ENCODE results near the gene PTPRG. TPM values are rescaled to one million over a fixed set of nuclear protein-coding genes. Genes with fewer than 3 reads are reported as not detected.

Gene PTPRG
- total and polyA plus RNA-seq, 2 donors (not counting 3 experiments of a cell fraction or from before 2014, with no cell fraction given), result 8.9 to 39.1 TPM

GRCh38 chr3:61750766-61751165 lies 189.4 kb downstream of the PTPRG start:
- no TSS peak for BruUV-seq (replicated peaks)

GRCh38 chr3:61758839-61759238 lies 197.5 kb downstream of the PTPRG start:
- no peak overlapping the region for H3K4me3 ChIP-seq (replicated peaks in 1 of 3; ENCODE audit: insufficient read depth in 1 of 3, low read depth in 1 of 3, low read length in 3 of 3)
- BruUV-seq (replicated peaks), result no TSS peak
- dilution Hi-C loops (cut with MboI; ENCODE audit: extremely low pct_ligation_motif_present, low sequenced_read_pairs) (no loop called here), intact Hi-C loops (cut with micrococcal nuclease) (no loop called here)
- DNase-seq (ENCODE audit: low read depth, low spot score), result no peak
- TF ChIP-seq JUN (IDR thresholded peaks at IDR 0.05; ENCODE audit: borderline replicate concordance, insufficient read depth, insufficient read length, low read depth) (no peak), MYC (IDR thresholded peaks at IDR 0.05; ENCODE audit: low read depth, low read length) (no peak), POLR2A (IDR thresholded peaks at IDR 0.05; ENCODE audit: low read depth, low read length) (no peak), POLR2AphosphoS5 (IDR thresholded peaks at IDR 0.05; ENCODE audit: insufficient read depth, low read depth, low read length) (no peak), FOS (IDR thresholded peaks at IDR 0.05; ENCODE audit: borderline replicate concordance, insufficient read depth, low read length) (no peak), MAX (IDR thresholded peaks at IDR 0.05; ENCODE audit: insufficient read depth, insufficient read length) (no peak), EZH2 (IDR thresholded peaks at IDR 0.05; ENCODE audit: borderline replicate concordance, low read depth, low read length, severe bottlenecking) (no peak), CTCF (IDR thresholded peaks at IDR 0.05; ENCODE audit: extremely low read depth in 1 of 2, insufficient read depth in 1 of 2, low read depth in 1 of 2, low read length in 2 of 2) (no peak), GATA2 (IDR thresholded peaks at IDR 0.05; ENCODE audit: insufficient read depth, insufficient read length, low read depth, low read length) (no peak)
- H4K20me1 ChIP-seq (replicated peaks; ENCODE audit: control insufficient read depth, extremely low read depth, insufficient read depth, low read length), result no peaks in the 10 kb centered on the region
- no peaks in the 10 kb centered on the region for H3K4me1 ChIP-seq (ENCODE audit: control insufficient read depth, extremely low read depth, insufficient read depth, low read length)
- peak; percentile 15 for FAIRE-seq
- H3K36me3 ChIP-seq (ENCODE audit: control insufficient read depth in 2 of 2, extremely low read depth in 1 of 2, insufficient read depth in 2 of 2, low read length in 2 of 2), result no peaks in the 10 kb centered on the region
- no peak overlapping the region for H2AFZ ChIP-seq (ENCODE audit: low read depth, low read length)
- no peaks in the 10 kb centered on the region for H3K79me2 ChIP-seq (ENCODE audit: control insufficient read depth, insufficient read depth, low read length)
- H3K9me1 ChIP-seq (replicated peaks; ENCODE audit: control insufficient read depth, extremely low read depth, insufficient read depth, low read length), result no peaks in the 10 kb centered on the region
- no peak overlapping the region for H3K9ac ChIP-seq (replicated peaks; ENCODE audit: extremely low read depth, insufficient read depth, low read length)
- H3K9me3 ChIP-seq (replicated peaks; ENCODE audit: control insufficient read depth, insufficient read depth, low read length), result no peaks in the 10 kb centered on the region
- ChIA-PET POLR2A (no interaction called here), CTCF (interaction anchor here (0.7 kb wide), 1 partner anchor 178 kb away, joined by 3 read pairs; no protein-coding TSS in a partner anchor)
- H3K27ac ChIP-seq (ENCODE audit: insufficient read depth, low read depth, low read length), result no peak overlapping the region
- H3K4me2 ChIP-seq (ENCODE audit: insufficient read depth, low read length), result no peak overlapping the region
- no peaks in the 10 kb centered on the region for H3K27me3 ChIP-seq (ENCODE audit: control insufficient read depth in 2 of 2, insufficient read depth in 2 of 2, low read length in 2 of 2)

More at GRCh38 chr3:61750766-61751165, 189.4 kb downstream of the PTPRG start:
- H3K27me3 ChIP-seq (ENCODE audit: control insufficient read depth in 2 of 2, insufficient read depth in 2 of 2, low read length in 2 of 2), result no peaks in the 10 kb centered on the region
- no peaks in the 10 kb centered on the region for H3K36me3 ChIP-seq (ENCODE audit: control insufficient read depth in 2 of 2, extremely low read depth in 1 of 2, insufficient read depth in 2 of 2, low read length in 2 of 2)
- dilution Hi-C loops (cut with MboI; ENCODE audit: extremely low pct_ligation_motif_present, low sequenced_read_pairs), result no loop called here
- no peak overlapping the region for H3K4me3 ChIP-seq (replicated peaks in 1 of 3; ENCODE audit: insufficient read depth in 1 of 3, low read depth in 1 of 3, low read length in 3 of 3)
- H3K9me1 ChIP-seq (replicated peaks; ENCODE audit: control insufficient read depth, extremely low read depth, insufficient read depth, low read length), result no peaks in the 10 kb centered on the region
- POLR2A ChIA-PET, result no interaction called here
- H3K4me1 ChIP-seq (ENCODE audit: control insufficient read depth, extremely low read depth, insufficient read depth, low read length), result no peaks in the 10 kb centered on the region
- H3K9ac ChIP-seq (replicated peaks; ENCODE audit: extremely low read depth, insufficient read depth, low read length), result no peak overlapping the region
- no peak for DNase-seq (ENCODE audit: low read depth, low spot score)
- no peak for FAIRE-seq
- no peak overlapping the region for H2AFZ ChIP-seq (ENCODE audit: low read depth, low read length)
- H3K27ac ChIP-seq (ENCODE audit: insufficient read depth, low read depth, low read length), result no peak overlapping the region
- no peaks in the 10 kb centered on the region for H3K79me2 ChIP-seq (ENCODE audit: control insufficient read depth, insufficient read depth, low read length)
- no peak overlapping the region for H3K4me2 ChIP-seq (ENCODE audit: insufficient read depth, low read length)
- H3K9me3 ChIP-seq (replicated peaks; ENCODE audit: control insufficient read depth, insufficient read depth, low read length), result no peaks in the 10 kb centered on the region
- peaks cover 3% of the 10 kb centered on the region for H4K20me1 ChIP-seq (replicated peaks; ENCODE audit: control insufficient read depth, extremely low read depth, insufficient read depth, low read length)
- CTCF ChIA-PET, result no interaction called here
- TF ChIP-seq MYC (IDR thresholded peaks at IDR 0.05; ENCODE audit: low read depth, low read length), result no peak
- TF ChIP-seq FOS (IDR thresholded peaks at IDR 0.05; ENCODE audit: borderline replicate concordance, insufficient read depth, low read length), result no peak
- TF ChIP-seq POLR2A (IDR thresholded peaks at IDR 0.05; ENCODE audit: low read depth, low read length), result no peak
- TF ChIP-seq MAX (IDR thresholded peaks at IDR 0.05; ENCODE audit: insufficient read depth, insufficient read length), result no peak
- intact Hi-C loops (cut with micrococcal nuclease), result no loop called here
